H1 (cell line): ENCODE results near the gene DOCK3. TPM values are rescaled to one million over a fixed set of nuclear protein-coding genes. Genes with fewer than 3 reads are reported as not detected.

ENCODE experiments used
- BRCA1 ChIP-seq: IDR thresholded peaks from 2 replicates; pipeline ENCODE4 v1.6.1; 2012; ENCODE audit warnings: low read depth, low read length, improper control_type of control experiment
- HDAC6 ChIP-seq: IDR thresholded peaks from one replicate; pipeline ENCODE4 v1.7.1; 2012; ENCODE audit warnings: low read depth, mild to moderate bottlenecking, inconsistent platforms, low read length, moderate library complexity
- POLR2A ChIP-seq, 2 experiments: IDR thresholded peaks; 1 replicate in 1 of 2; 2 replicates in 1 of 2; pipeline ENCODE4 v1.6.1; 2011; ENCODE audit warnings: low read depth in 2 of 2, low read length in 2 of 2, mild to moderate bottlenecking in 2 of 2; ENCODE audit errors: control extremely low read depth in 1 of 2
- POU5F1 ChIP-seq: IDR thresholded peaks from 2 replicates; pipeline ENCODE4 v1.6.1; 2011; ENCODE audit warnings: low read depth, mild to moderate bottlenecking, low read length, moderate library complexity
- RAD21 ChIP-seq, 2 experiments: IDR thresholded peaks in 1 of 2; conservative IDR thresholded peaks in 1 of 2; 2 replicates each; pipeline ENCODE4 v1.6.1; 2011; ENCODE audit warnings: low read depth in 2 of 2, low read length in 2 of 2, improper control_type of control experiment in 1 of 2, inconsistent platforms in 1 of 2, mild to moderate bottlenecking in 1 of 2, moderate library complexity in 1 of 2
- SRF ChIP-seq: IDR thresholded peaks from 2 replicates; pipeline ENCODE4 v1.6.1; 2011; ENCODE audit warnings: mild to moderate bottlenecking, low read depth, low read length, moderate library complexity
- polyA plus RNA-seq, 7 experiments: library from polyadenylated mRNA; depleted of rRNA in 3 of 7; stranded (reverse) in 5 of 7; unstranded in 2 of 7; fragments of >200 nt in 5 of 7; fragments of 200-250 nt in 2 of 7; gene quantifications; 1 replicate in 5 of 7; 2 replicates in 1 of 7; 4 replicates in 1 of 7; pipeline versions ENCODE4 v1.2.1 to v1.2.3, GENCODE V29; 2011 to 2013; ENCODE audit warnings: missing spikeins in 2 of 7, mixed read lengths in 2 of 7
- total RNA-seq: library from RNA; stranded (reverse); fragmentation: NEBNext Ultra II Directional; extraction: Animal tissue kit (Norgen Biotek cat#: 25700); gene quantifications from 2 replicates; pipeline ENCODE4 v1.2.1, GENCODE V29; 2021
- TF ChIP-seq, protein P1 (sequence below): fragments of 300-600 bp; sonication (generic); IDR thresholded peaks from 2 replicates; pipeline ENCODE4 v1.7.1; 2012; ENCODE audit warnings: low read length, moderate library complexity, mild to moderate bottlenecking, inconsistent platforms; ENCODE audit not compliant: insufficient replicate concordance

Gene DOCK3
- total and polyA plus RNA-seq, 2 of the 8 experiments (the other 6 are each of a cell fraction or from before 2014, with no cell fraction given), result 2.7 to 5.0 TPM

DNA sequence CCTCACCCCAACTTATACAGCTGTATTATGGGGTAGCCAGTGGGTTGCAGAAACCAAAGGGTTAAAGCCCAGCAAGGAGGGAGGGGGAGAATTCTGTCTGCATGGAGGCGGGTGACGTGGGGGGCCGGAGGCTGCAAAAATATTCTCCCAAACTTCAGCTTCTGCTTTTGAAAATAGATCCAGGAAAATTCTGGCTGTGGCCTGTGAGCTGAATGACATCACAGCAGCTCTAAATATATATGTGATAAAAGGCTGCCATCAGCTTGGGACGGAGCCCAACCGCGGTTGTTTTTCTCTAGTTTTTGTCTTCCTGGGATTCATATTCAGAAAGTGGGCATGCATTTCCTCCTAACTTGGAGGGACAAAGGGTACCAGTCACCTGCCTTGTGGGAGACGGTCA, 30.2 kb upstream of the DOCK3 start (continued):
- no peak for TF ChIP-seq HDAC6
- no peak for TF ChIP-seq POLR2A (IDR thresholded peaks at IDR 0.05; ENCODE audit: control extremely low read depth in 1 of 2, low read depth in 2 of 2, low read length in 2 of 2)
- TF ChIP-seq SRF, result no peak
- TF ChIP-seq BRCA1, result no peak
- TF ChIP-seq POU5F1, result no peak
- TF ChIP-seq, protein P1, sequence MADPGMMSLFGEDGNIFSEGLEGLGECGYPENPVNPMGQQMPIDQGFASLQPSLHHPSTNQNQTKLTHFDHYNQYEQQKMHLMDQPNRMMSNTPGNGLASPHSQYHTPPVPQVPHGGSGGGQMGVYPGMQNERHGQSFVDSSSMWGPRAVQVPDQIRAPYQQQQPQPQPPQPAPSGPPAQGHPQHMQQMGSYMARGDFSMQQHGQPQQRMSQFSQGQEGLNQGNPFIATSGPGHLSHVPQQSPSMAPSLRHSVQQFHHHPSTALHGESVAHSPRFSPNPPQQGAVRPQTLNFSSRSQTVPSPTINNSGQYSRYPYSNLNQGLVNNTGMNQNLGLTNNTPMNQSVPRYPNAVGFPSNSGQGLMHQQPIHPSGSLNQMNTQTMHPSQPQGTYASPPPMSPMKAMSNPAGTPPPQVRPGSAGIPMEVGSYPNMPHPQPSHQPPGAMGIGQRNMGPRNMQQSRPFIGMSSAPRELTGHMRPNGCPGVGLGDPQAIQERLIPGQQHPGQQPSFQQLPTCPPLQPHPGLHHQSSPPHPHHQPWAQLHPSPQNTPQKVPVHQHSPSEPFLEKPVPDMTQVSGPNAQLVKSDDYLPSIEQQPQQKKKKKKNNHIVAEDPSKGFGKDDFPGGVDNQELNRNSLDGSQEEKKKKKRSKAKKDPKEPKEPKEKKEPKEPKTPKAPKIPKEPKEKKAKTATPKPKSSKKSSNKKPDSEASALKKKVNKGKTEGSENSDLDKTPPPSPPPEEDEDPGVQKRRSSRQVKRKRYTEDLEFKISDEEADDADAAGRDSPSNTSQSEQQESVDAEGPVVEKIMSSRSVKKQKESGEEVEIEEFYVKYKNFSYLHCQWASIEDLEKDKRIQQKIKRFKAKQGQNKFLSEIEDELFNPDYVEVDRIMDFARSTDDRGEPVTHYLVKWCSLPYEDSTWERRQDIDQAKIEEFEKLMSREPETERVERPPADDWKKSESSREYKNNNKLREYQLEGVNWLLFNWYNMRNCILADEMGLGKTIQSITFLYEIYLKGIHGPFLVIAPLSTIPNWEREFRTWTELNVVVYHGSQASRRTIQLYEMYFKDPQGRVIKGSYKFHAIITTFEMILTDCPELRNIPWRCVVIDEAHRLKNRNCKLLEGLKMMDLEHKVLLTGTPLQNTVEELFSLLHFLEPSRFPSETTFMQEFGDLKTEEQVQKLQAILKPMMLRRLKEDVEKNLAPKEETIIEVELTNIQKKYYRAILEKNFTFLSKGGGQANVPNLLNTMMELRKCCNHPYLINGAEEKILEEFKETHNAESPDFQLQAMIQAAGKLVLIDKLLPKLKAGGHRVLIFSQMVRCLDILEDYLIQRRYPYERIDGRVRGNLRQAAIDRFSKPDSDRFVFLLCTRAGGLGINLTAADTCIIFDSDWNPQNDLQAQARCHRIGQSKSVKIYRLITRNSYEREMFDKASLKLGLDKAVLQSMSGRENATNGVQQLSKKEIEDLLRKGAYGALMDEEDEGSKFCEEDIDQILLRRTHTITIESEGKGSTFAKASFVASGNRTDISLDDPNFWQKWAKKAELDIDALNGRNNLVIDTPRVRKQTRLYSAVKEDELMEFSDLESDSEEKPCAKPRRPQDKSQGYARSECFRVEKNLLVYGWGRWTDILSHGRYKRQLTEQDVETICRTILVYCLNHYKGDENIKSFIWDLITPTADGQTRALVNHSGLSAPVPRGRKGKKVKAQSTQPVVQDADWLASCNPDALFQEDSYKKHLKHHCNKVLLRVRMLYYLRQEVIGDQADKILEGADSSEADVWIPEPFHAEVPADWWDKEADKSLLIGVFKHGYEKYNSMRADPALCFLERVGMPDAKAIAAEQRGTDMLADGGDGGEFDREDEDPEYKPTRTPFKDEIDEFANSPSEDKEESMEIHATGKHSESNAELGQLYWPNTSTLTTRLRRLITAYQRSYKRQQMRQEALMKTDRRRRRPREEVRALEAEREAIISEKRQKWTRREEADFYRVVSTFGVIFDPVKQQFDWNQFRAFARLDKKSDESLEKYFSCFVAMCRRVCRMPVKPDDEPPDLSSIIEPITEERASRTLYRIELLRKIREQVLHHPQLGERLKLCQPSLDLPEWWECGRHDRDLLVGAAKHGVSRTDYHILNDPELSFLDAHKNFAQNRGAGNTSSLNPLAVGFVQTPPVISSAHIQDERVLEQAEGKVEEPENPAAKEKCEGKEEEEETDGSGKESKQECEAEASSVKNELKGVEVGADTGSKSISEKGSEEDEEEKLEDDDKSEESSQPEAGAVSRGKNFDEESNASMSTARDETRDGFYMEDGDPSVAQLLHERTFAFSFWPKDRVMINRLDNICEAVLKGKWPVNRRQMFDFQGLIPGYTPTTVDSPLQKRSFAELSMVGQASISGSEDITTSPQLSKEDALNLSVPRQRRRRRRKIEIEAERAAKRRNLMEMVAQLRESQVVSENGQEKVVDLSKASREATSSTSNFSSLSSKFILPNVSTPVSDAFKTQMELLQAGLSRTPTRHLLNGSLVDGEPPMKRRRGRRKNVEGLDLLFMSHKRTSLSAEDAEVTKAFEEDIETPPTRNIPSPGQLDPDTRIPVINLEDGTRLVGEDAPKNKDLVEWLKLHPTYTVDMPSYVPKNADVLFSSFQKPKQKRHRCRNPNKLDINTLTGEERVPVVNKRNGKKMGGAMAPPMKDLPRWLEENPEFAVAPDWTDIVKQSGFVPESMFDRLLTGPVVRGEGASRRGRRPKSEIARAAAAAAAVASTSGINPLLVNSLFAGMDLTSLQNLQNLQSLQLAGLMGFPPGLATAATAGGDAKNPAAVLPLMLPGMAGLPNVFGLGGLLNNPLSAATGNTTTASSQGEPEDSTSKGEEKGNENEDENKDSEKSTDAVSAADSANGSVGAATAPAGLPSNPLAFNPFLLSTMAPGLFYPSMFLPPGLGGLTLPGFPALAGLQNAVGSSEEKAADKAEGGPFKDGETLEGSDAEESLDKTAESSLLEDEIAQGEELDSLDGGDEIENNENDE, result no peak
- no peak for TF ChIP-seq RAD21 (IDR thresholded peaks at IDR 0.05 in 1 of 2, conservative IDR thresholded peaks at IDR 0.05 in 1 of 2; ENCODE audit: low read depth in 2 of 2, low read length in 2 of 2)
